Effector memory CD4-positive, alpha-beta T cell (primary cell): ENCODE measurements around the gene ZC3H4.
"Not testable (repeated sequence)": the region's sequence is repeated elsewhere in the genome, so short reads cannot be mapped to it uniquely, and the experiment has no call there.

Experiments used
- DNase-seq, 3 donors: peaks; one replicate each; pipeline ENCODE4 v3.0.0-alpha.2; 2020
- H3K27ac ChIP-seq: 2 replicates; pipeline ENCODE4 v1.7.0; 2013; ENCODE audit warnings: mild to moderate bottlenecking, low read length, moderate library complexity; ENCODE audit not compliant: insufficient read depth, poor library complexity, severe bottlenecking
- H3K27me3 ChIP-seq: replicated peaks from 2 replicates; pipeline ENCODE4 v1.7.0; 2013; ENCODE audit warnings: mild to moderate bottlenecking, low read length; ENCODE audit not compliant: insufficient read depth, control insufficient read depth, poor library complexity, severe bottlenecking
- H3K36me3 ChIP-seq: 2 replicates; pipeline ENCODE4 v1.7.0; 2013; ENCODE audit warnings: mild to moderate bottlenecking, low read length, moderate library complexity; ENCODE audit not compliant: control insufficient read depth, insufficient read depth
- H3K4me1 ChIP-seq: 2 replicates; pipeline ENCODE4 v1.7.0; 2013; ENCODE audit warnings: low read length, mild to moderate bottlenecking; ENCODE audit not compliant: control insufficient read depth, insufficient read depth, poor library complexity, severe bottlenecking
- H3K4me3 ChIP-seq: 2 replicates; pipeline ENCODE4 v1.7.0; 2013; ENCODE audit warnings: low read length, low read depth, mild to moderate bottlenecking; ENCODE audit not compliant: insufficient read depth, poor library complexity, severe bottlenecking
- H3K9me3 ChIP-seq: 2 replicates; pipeline ENCODE4 v1.7.0; 2013; ENCODE audit warnings: mild to moderate bottlenecking, low read length, moderate library complexity; ENCODE audit not compliant: control insufficient read depth

Gene ZC3H4

GRCh38 chr19:47057328-47057727 is 56.2 kb downstream of the ZC3H4 start:
- Histone ChIP-seq H3K36me3 (no peaks in the 10 kb centered on the region), H3K27me3 (no peaks in the 10 kb centered on the region), H3K4me3 (no peak overlapping the region), H3K9me3 (no peaks in the 10 kb centered on the region), H3K4me1 (no peaks in the 10 kb centered on the region), H3K27ac (no peak overlapping the region)
- no peak for DNase-seq

- H3K27me3 ChIP-seq = no peaks in the 10 kb centered on the region
- no peak for DNase-seq
- H3K27ac ChIP-seq = no peak overlapping the region
Measured at GRCh38 chr19:47056411-47056810, 57.2 kb downstream of the ZC3H4 start.

GRCh38 chr19:47050562-47050961 is 63.0 kb downstream of the ZC3H4 start:
- not testable (repeated sequence) for H3K4me1 ChIP-seq, DNase-seq, H3K27ac ChIP-seq, H3K9me3 ChIP-seq, H3K4me3 ChIP-seq, H3K27me3 ChIP-seq, H3K36me3 ChIP-seq

More at GRCh38 chr19:47056411-47056810, 57.2 kb downstream of the ZC3H4 start:
- no peak overlapping the region for H3K4me3 ChIP-seq
- H3K4me1 ChIP-seq = no peaks in the 10 kb centered on the region
- H3K9me3 ChIP-seq = no peaks in the 10 kb centered on the region
- no peaks in the 10 kb centered on the region for H3K36me3 ChIP-seq

- Histone ChIP-seq H3K4me3 (no peak overlapping the region), H3K36me3 (no peaks in the 10 kb centered on the region), H3K27ac (no peak overlapping the region), H3K9me3 (no peaks in the 10 kb centered on the region), H3K27me3 (no peaks in the 10 kb centered on the region), H3K4me1 (peaks cover 10% of the 10 kb centered on the region)
- no peak for DNase-seq
Measured at GRCh38 chr19:47049307-47049700, 64.3 kb downstream of the ZC3H4 start.

- Histone ChIP-seq H3K9me3 (no peaks in the 10 kb centered on the region), H3K4me3 (peak overlapping the region; percentile 92), H3K27me3 (no peaks in the 10 kb centered on the region), H3K36me3 (no peaks in the 10 kb centered on the region), H3K27ac (peak overlapping the region; percentile 63), H3K4me1 (peaks cover 10% of the 10 kb centered on the region)
- DNase-seq = peak; percentile 38 to 71 (median 49)
Measured at GRCh38 chr19:47047763-47048405, 65.7 kb downstream of the ZC3H4 start.

GRCh38 chr19:47047272-47047762 is 66.3 kb downstream of the ZC3H4 start:
- H3K4me1 ChIP-seq = peaks cover 10% of the 10 kb centered on the region
- no peak overlapping the region for H3K4me3 ChIP-seq
- H3K27ac ChIP-seq = no peak overlapping the region
- no peaks in the 10 kb centered on the region for H3K36me3 ChIP-seq
- H3K9me3 ChIP-seq = no peaks in the 10 kb centered on the region
- H3K27me3 ChIP-seq = no peaks in the 10 kb centered on the region
- no peak for DNase-seq

GRCh38 chr19:47045867-47046470 is 67.6 kb downstream of the ZC3H4 start:
- DNase-seq = no peak
- Histone ChIP-seq H3K4me3 (no peak overlapping the region), H3K36me3 (no peaks in the 10 kb centered on the region), H3K9me3 (no peaks in the 10 kb centered on the region), H3K27me3 (no peaks in the 10 kb centered on the region), H3K27ac (no peak overlapping the region), H3K4me1 (peaks cover 10% of the 10 kb centered on the region)

- Histone ChIP-seq H3K4me3 (no peak overlapping the region), H3K27ac (no peak overlapping the region), H3K4me1 (peaks cover 10% of the 10 kb centered on the region), H3K27me3 (no peaks in the 10 kb centered on the region), H3K9me3 (no peaks in the 10 kb centered on the region), H3K36me3 (no peaks in the 10 kb centered on the region)
- no peak for DNase-seq
Measured at GRCh38 chr19:47044946-47045866, 68.4 kb downstream of the ZC3H4 start.

GRCh38 chr19:47040869-47041268 is 72.7 kb downstream of the ZC3H4 start:
- Histone ChIP-seq H3K27ac (no peak overlapping the region), H3K4me1 (peaks cover 6% of the 10 kb centered on the region), H3K36me3 (no peaks in the 10 kb centered on the region), H3K9me3 (no peaks in the 10 kb centered on the region), H3K4me3 (no peak overlapping the region), H3K27me3 (no peaks in the 10 kb centered on the region)
- no peak for DNase-seq
